K562 (cell line): ENCODE data around the gene STK26. TPM values are rescaled to one million over a fixed set of nuclear protein-coding genes. Genes with fewer than 3 reads are reported as not detected.

Experiments used
- ATF7 ChIP-seq: fragments of 450-650 bp; IDR thresholded peaks from 2 replicates; pipeline ENCODE4 v1.7.1; 2014; ENCODE audit warnings: mild to moderate bottlenecking, moderate library complexity
- CBFA2T2 ChIP-seq: fragments of 450-650 bp; conservative IDR thresholded peaks from 2 replicates; pipeline ENCODE4 v1.6.1; 2017; ENCODE audit warnings: mild to moderate bottlenecking
- CBFA2T3 ChIP-seq: fragments of 450-650 bp; IDR thresholded peaks from 2 replicates; pipeline ENCODE4 v1.6.1; 2017
- CREB1 ChIP-seq, 2 experiments: sonication (generic) in 1 of 2; formaldehyde crosslinking in 1 of 2; IDR thresholded peaks; 2 replicates each; pipeline versions ENCODE4 v1.6.1 to v1.8.0; 2012 to 2022; ENCODE audit warnings: inconsistent platforms in 1 of 2, mild to moderate bottlenecking in 1 of 2, missing genetic modification reagents in 1 of 2, moderate library complexity in 1 of 2
- DPF2 ChIP-seq: fragments of 450-650 bp; IDR thresholded peaks from 2 replicates; pipeline ENCODE4 v1.6.1; 2016
- HDAC8 ChIP-seq: fragments of 450-650 bp; IDR thresholded peaks from 2 replicates; pipeline ENCODE4 v1.6.1; 2016; ENCODE audit warnings: mild to moderate bottlenecking, missing genetic modification characterization, moderate library complexity, missing compliant biosample characterization
- KAT2B ChIP-seq: IDR thresholded peaks from one replicate; pipeline ENCODE4 v1.6.1; 2012; ENCODE audit warnings: low read depth, mild to moderate bottlenecking, control low read depth, inconsistent platforms, low read length, moderate library complexity
- MAFF ChIP-seq: IDR thresholded peaks from 2 replicates; pipeline ENCODE4 v1.6.1; 2012; ENCODE audit warnings: low read length, improper control_type of control experiment
- MAFK ChIP-seq: IDR thresholded peaks from 2 replicates; pipeline ENCODE4 v1.6.1; 2011; ENCODE audit warnings: low read length, improper control_type of control experiment
- MCM5 ChIP-seq: fragments of 450-650 bp; IDR thresholded peaks from 2 replicates; pipeline ENCODE4 v1.6.1; 2016; ENCODE audit warnings: low read depth
- MYC ChIP-seq, 2 experiments: fragments of 250-450 bp in 1 of 2; sonication (Bioruptor Pico) in 1 of 2; IDR thresholded peaks; 2 replicates each; pipeline versions ENCODE4 v1.5.1 to v1.6.1; 2012 to 2021; ENCODE audit warnings: low read depth in 2 of 2, borderline replicate concordance in 1 of 2, improper control_type of control experiment in 1 of 2, low read length in 1 of 2, mild to moderate bottlenecking in 1 of 2, moderate library complexity in 1 of 2
- RB1 ChIP-seq: fragments of 450-650 bp; IDR thresholded peaks from 2 replicates; pipeline ENCODE4 v1.6.1; 2017; ENCODE audit warnings: low read depth, mild to moderate bottlenecking
- SIN3A ChIP-seq, 2 experiments: fragments of 150-350 bp in 1 of 2; IDR thresholded peaks; 2 replicates each; pipeline ENCODE4 v1.6.1; 2011 to 2016; ENCODE audit warnings: borderline replicate concordance in 2 of 2, low read depth in 2 of 2, low read length in 2 of 2, mild to moderate bottlenecking in 2 of 2, moderate library complexity in 2 of 2; ENCODE audit not compliant: control insufficient read depth in 1 of 2
- SNRNP70 ChIP-seq: fragments of 200-400 bp; formaldehyde crosslinking; optimal IDR thresholded peaks from 2 replicates; pipeline ENCODE3; 2017; ENCODE audit warnings: low read depth, low read length
- TEAD2 ChIP-seq: fragments of 450-650 bp; IDR thresholded peaks from 2 replicates; pipeline ENCODE4 v1.6.1; 2016; ENCODE audit warnings: missing genetic modification characterization, control low read depth, missing compliant biosample characterization
- ZC3H8 ChIP-seq: fragments of 450-650 bp; IDR thresholded peaks from 2 replicates; pipeline ENCODE4 v1.6.1; 2017
- ZKSCAN1 ChIP-seq: fragments of 150-350 bp; IDR thresholded peaks from 2 replicates; pipeline ENCODE4 v1.6.1; 2016; ENCODE audit warnings: low read depth, low read length
- ZNF24 ChIP-seq: fragments of 450-650 bp; IDR thresholded peaks from 2 replicates; pipeline ENCODE4 v1.6.1; 2016
- ZNF436 ChIP-seq: fragments of 250-450, 450-650 bp; sonication (Bioruptor Pico); formaldehyde crosslinking; IDR thresholded peaks from 2 replicates; pipeline ENCODE4 v1.7.0; 2020; ENCODE audit warnings: mild to moderate bottlenecking
- ZNF75A ChIP-seq: fragments of 450-650 bp; formaldehyde crosslinking; IDR thresholded peaks from 2 replicates; pipeline ENCODE4 v1.4.0; 2020; ENCODE audit warnings: mild to moderate bottlenecking
- ZSCAN32 ChIP-seq: fragments of 450-650 bp; formaldehyde crosslinking; IDR thresholded peaks from 2 replicates; pipeline ENCODE4 v1.4.0; 2020; ENCODE audit warnings: mild to moderate bottlenecking, moderate library complexity
- polyA plus RNA-seq, 8 experiments: library from polyadenylated mRNA; depleted of rRNA in 4 of 8; stranded (reverse) in 5 of 8; unstranded in 3 of 8; fragments of >200 nt; fragmentation: Nextera tagmentation in 2 of 8; fragmentation: Illumina TruSeq in 1 of 8; extraction: Ambion mirVana in 2 of 8; extraction: Trizol in 1 of 8; gene quantifications; 2 replicates each; pipeline versions ENCODE4 v1.2.1 to v1.2.3, GENCODE V29; 2011 to 2014; ENCODE audit warnings: inconsistent platforms in 1 of 8, missing spikeins in 1 of 8
- total RNA-seq, 7 experiments: library from RNA; depleted of rRNA in 6 of 7; stranded (reverse); fragments of >200 nt in 6 of 7; fragmentation: Illumina TruSeq in 2 of 7; extraction: Trizol in 2 of 7; gene quantifications; 2 replicates each; pipeline versions ENCODE4 v1.2.1 to v1.2.3, GENCODE V29; 2011 to 2021; ENCODE audit warnings: low replicate concordance in 1 of 7
- TF ChIP-seq, protein P1 (sequence below): fragments of 450-650 bp; IDR thresholded peaks from 2 replicates; pipeline ENCODE4 v1.6.1; 2016; ENCODE audit warnings: missing biosample characterization, missing genetic modification characterization
- TF ChIP-seq, protein P2 (sequence below): fragments of 450-650 bp; formaldehyde crosslinking; IDR thresholded peaks from 2 replicates; pipeline ENCODE4 v1.4.0; 2020; ENCODE audit warnings: mild to moderate bottlenecking, moderate library complexity
- TF ChIP-seq, protein P3 (sequence below): sonication (generic); formaldehyde crosslinking; IDR thresholded peaks from 2 replicates; pipeline ENCODE4 v1.8.1; 2023; ENCODE audit warnings: mild to moderate bottlenecking, missing genetic modification reagents, moderate library complexity
- TF ChIP-seq, protein P4 (sequence below): fragments of 250-450 bp; sonication (Bioruptor Pico); IDR thresholded peaks from 2 replicates; pipeline ENCODE4 v1.8.0; 2022; ENCODE audit warnings: moderate library complexity, mild to moderate bottlenecking, inconsistent platforms
- TF ChIP-seq, protein P5 (sequence below), 3 experiments: IDR thresholded peaks in 2 of 3; conservative IDR thresholded peaks in 1 of 3; 2 replicates each; pipeline ENCODE4 v1.5.1; 2011 to 2012; ENCODE audit warnings: low read length in 3 of 3, mild to moderate bottlenecking in 3 of 3, control low read depth in 2 of 3, improper control_type of control experiment in 1 of 3, inconsistent platforms in 1 of 3, low read depth in 1 of 3, mixed read lengths in 1 of 3, moderate library complexity in 1 of 3; ENCODE audit not compliant: insufficient read depth in 2 of 3

STK26 gene
- total and polyA plus RNA-seq, 9 of the 15 experiments (the other 6 are each of a cell fraction or from before 2014, with no cell fraction given) = 28.1 to 72.9 (median 50.1) TPM

DNA sequence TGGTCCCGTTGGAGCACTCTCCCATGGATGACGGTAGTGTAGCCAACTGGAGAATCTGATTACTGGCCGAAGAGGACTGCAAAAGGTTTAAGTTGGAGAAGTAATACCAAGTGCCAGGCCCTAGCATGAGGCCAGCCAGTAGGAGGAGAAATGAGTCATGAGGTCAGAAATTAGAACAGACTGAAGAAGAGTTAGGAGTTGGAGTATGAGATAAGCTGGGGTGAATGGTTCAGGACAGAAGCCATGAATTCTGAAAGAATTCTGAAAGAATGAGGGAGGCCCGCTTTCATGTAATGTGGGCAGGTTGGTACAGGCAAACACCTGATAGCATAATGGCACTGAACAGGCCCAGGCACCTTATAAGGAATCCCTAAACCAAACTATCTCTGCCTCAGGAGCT lies 18.4 kb upstream of the STK26 start (continued):
- no peak for TF ChIP-seq MYC (IDR thresholded peaks at IDR 0.05; ENCODE audit: low read depth, low read length)
- no peak for TF ChIP-seq MYC (CRISPR knock-in tag; IDR thresholded peaks at IDR 0.05; ENCODE audit: borderline replicate concordance, low read depth)
- TF ChIP-seq, protein P1, sequence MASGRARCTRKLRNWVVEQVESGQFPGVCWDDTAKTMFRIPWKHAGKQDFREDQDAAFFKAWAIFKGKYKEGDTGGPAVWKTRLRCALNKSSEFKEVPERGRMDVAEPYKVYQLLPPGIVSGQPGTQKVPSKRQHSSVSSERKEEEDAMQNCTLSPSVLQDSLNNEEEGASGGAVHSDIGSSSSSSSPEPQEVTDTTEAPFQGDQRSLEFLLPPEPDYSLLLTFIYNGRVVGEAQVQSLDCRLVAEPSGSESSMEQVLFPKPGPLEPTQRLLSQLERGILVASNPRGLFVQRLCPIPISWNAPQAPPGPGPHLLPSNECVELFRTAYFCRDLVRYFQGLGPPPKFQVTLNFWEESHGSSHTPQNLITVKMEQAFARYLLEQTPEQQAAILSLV (tag) = no peak
- 0 out of 2 replicates have a peak, but pooled peaks have one; percentile 52 for TF ChIP-seq DPF2
- TF ChIP-seq, protein P2, sequence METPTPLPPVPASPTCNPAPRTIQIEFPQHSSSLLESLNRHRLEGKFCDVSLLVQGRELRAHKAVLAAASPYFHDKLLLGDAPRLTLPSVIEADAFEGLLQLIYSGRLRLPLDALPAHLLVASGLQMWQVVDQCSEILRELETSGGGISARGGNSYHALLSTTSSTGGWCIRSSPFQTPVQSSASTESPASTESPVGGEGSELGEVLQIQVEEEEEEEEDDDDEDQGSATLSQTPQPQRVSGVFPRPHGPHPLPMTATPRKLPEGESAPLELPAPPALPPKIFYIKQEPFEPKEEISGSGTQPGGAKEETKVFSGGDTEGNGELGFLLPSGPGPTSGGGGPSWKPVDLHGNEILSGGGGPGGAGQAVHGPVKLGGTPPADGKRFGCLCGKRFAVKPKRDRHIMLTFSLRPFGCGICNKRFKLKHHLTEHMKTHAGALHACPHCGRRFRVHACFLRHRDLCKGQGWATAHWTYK = no peak
- TF ChIP-seq MAFF = no peak
- TF ChIP-seq ZNF75A (CRISPR knock-in tag) = no peak
- no peak for TF ChIP-seq ZNF24
- TF ChIP-seq CREB1 (IDR thresholded peaks at IDR 0.05) = 0 out of 2 replicates have a peak, but pooled peaks have one; percentile 16
- no peak for TF ChIP-seq CREB1 (CRISPR knock-in tag; IDR thresholded peaks at IDR 0.05)
- TF ChIP-seq CBFA2T2 = no peak
- no peak for TF ChIP-seq MAFK
- no peak for TF ChIP-seq HDAC8 (tag)
- TF ChIP-seq ZNF436 (CRISPR knock-in tag) = no peak
- TF ChIP-seq ATF7 = peak; percentile 39; the same call in 1 of the 2 replicates
- TF ChIP-seq, protein P3, sequence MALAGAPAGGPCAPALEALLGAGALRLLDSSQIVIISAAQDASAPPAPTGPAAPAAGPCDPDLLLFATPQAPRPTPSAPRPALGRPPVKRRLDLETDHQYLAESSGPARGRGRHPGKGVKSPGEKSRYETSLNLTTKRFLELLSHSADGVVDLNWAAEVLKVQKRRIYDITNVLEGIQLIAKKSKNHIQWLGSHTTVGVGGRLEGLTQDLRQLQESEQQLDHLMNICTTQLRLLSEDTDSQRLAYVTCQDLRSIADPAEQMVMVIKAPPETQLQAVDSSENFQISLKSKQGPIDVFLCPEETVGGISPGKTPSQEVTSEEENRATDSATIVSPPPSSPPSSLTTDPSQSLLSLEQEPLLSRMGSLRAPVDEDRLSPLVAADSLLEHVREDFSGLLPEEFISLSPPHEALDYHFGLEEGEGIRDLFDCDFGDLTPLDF (CRISPR knock-in tag) = no peak
- TF ChIP-seq ZC3H8 = no peak
- TF ChIP-seq MCM5 = no peak
- no peak for TF ChIP-seq KAT2B
- TF ChIP-seq SIN3A (IDR thresholded peaks at IDR 0.05; ENCODE audit: borderline replicate concordance in 2 of 2, control insufficient read depth in 1 of 2, low read depth in 2 of 2, low read length in 2 of 2) = no peak
- TF ChIP-seq, protein P4, sequence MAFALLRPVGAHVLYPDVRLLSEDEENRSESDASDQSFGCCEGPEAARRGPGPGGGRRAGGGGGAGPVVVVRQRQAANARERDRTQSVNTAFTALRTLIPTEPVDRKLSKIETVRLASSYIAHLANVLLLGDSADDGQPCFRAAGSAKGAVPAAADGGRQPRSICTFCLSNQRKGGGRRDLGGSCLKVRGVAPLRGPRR = no peak
- TF ChIP-seq RB1 = no peak
- TF ChIP-seq, protein P5, sequence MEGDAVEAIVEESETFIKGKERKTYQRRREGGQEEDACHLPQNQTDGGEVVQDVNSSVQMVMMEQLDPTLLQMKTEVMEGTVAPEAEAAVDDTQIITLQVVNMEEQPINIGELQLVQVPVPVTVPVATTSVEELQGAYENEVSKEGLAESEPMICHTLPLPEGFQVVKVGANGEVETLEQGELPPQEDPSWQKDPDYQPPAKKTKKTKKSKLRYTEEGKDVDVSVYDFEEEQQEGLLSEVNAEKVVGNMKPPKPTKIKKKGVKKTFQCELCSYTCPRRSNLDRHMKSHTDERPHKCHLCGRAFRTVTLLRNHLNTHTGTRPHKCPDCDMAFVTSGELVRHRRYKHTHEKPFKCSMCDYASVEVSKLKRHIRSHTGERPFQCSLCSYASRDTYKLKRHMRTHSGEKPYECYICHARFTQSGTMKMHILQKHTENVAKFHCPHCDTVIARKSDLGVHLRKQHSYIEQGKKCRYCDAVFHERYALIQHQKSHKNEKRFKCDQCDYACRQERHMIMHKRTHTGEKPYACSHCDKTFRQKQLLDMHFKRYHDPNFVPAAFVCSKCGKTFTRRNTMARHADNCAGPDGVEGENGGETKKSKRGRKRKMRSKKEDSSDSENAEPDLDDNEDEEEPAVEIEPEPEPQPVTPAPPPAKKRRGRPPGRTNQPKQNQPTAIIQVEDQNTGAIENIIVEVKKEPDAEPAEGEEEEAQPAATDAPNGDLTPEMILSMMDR (IDR thresholded peaks at IDR 0.05 in 2 of 3, conservative IDR thresholded peaks at IDR 0.05 in 1 of 3; ENCODE audit: insufficient read depth in 2 of 3, low read depth in 1 of 3, low read length in 3 of 3) = peak; percentile 25 to 44 (median 32); a peak in 4 of 6 replicates
- TF ChIP-seq SNRNP70 = no peak
- no peak for TF ChIP-seq ZSCAN32
- no peak for TF ChIP-seq TEAD2 (tag)
- peak; percentile 39 for TF ChIP-seq CBFA2T3
- TF ChIP-seq ZKSCAN1 = no peak
